Adrenal gland (tissue), 5 donors: ENCODE results near the gene CFAP97D2.

Source experiments
- CTCF ChIP-seq, 6 experiments: fragments of 450-650 bp in 4 of 6; fragments of 200-600 bp in 2 of 6; sonication (generic) in 1 of 6; IDR thresholded peaks; 1 replicate in 5 of 6; 2 replicates in 1 of 6; pipeline versions ENCODE4 v1.5.1 to v1.8.0; 2016 to 2021; ENCODE audit warnings: antibody characterized with exemption in 6 of 6, mild to moderate bottlenecking in 2 of 6, moderate library complexity in 1 of 6
- POLR2A ChIP-seq, 2 donors: fragments of 450-650 bp; IDR thresholded peaks; one replicate each; pipeline ENCODE4 v1.6.1; 2017; ENCODE audit warnings: antibody characterized with exemption in 2 of 2, mild to moderate bottlenecking in 2 of 2, moderate library complexity in 1 of 2
- donor health status: DM: no; HTN: no; CAD: no.

GRCh38 chr13:114144606-114145244 lies 34.3 kb upstream of the CFAP97D2 start:
- TF ChIP-seq CTCF (IDR thresholded peaks at IDR 0.05) (no peak), POLR2A (IDR thresholded peaks at IDR 0.05) (no peak)
